SK-N-MC (cell line): Measurements from ENCODE around the gene NES.

Experiments used
- EZH2 ChIP-seq: fragments of 200-600 bp; sonication (generic); IDR thresholded peaks from one replicate; pipeline ENCODE4 v1.6.1; 2017; ENCODE audit warnings: antibody characterized with exemption
- POLR2AphosphoS5 ChIP-seq: IDR thresholded peaks from 2 replicates; pipeline ENCODE4 v1.6.1; 2012; ENCODE audit warnings: mild to moderate bottlenecking, low read depth, low read length, borderline replicate concordance

DNA sequence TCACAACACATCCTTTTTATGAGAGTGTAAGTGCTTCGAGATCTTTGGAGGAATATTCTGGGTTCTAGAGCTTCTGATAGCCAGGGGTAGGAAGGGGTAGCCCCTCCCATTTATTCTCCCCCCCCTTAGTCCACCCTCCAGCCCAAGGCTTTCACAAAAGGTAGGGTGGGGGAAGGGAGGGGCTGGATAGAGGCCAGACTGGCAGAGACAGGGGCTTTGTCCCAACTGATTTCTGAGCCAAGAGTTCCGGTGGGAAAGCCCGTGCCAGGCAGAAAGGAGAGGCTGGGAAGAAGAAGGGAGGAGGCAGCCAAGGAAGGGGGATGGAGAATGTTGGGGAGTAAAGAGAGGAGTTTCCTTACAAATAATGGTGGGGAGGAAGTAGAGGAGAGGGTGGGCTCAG lies 32.2 kb downstream of the NES start:
- TF ChIP-seq EZH2: no peak
- TF ChIP-seq POLR2AphosphoS5: no peak
